Activated T-helper 2 cell treated with anti-CD3 and anti-CD28 coated beads, Interferon-gamma antibody, Interleukin-2, Interleukin-4, amounts not matched to agents 10 μg/mL and 5 μg/mL and 100 μg/mL, durations not matched to agents 14 hours and 24 hours and 36 hours (primary cell): ENCODE measurements around the gene MTHFD2. TPM values are rescaled to one million over a fixed set of nuclear protein-coding genes. Genes with fewer than 3 reads are reported as not detected.
A peak's percentile ranks its signal among the peaks of the same experiment; 100 is the strongest.
"Not testable (repeated sequence)": the region's sequence is repeated elsewhere in the genome, so short reads cannot be mapped to it uniquely, and the experiment has no call there.

ENCODE experiments used
- DNase-seq: peaks from one replicate; pipeline ENCODE4 v3.0.0; 2021; ENCODE audit warnings: low spot score
- H3K27ac Mint-ChIP-seq: one replicate; pipeline ENCODE4 v1.8.0; 2021; ENCODE audit warnings: mixed read lengths
- H3K27me3 Mint-ChIP-seq: one replicate; pipeline ENCODE4 v1.8.0; 2021; ENCODE audit warnings: low read depth, mixed read lengths
- H3K36me3 Mint-ChIP-seq: one replicate; pipeline ENCODE4 v1.8.0; 2021; ENCODE audit warnings: low read depth, mixed read lengths
- H3K4me1 Mint-ChIP-seq: one replicate; pipeline ENCODE4 v1.8.0; 2021; ENCODE audit warnings: low read depth, mixed read lengths
- H3K4me3 Mint-ChIP-seq: one replicate; pipeline ENCODE4 v1.8.0; 2021; ENCODE audit warnings: low read depth, mild to moderate bottlenecking, moderate library complexity, mixed read lengths
- H3K9me3 Mint-ChIP-seq: one replicate; pipeline ENCODE4 v1.8.0; 2021; ENCODE audit warnings: mixed read lengths
- intact Hi-C: fragments of 100-400 bp; cut with micrococcal nuclease; formaldehyde crosslinking; loops from one replicate; pipeline ENCODE4 v1.15.1; 2023
- total RNA-seq: library from RNA; stranded (reverse); gene quantifications from 2 replicates; pipeline ENCODE4 v1.2.3, GENCODE V29; 2022

MTHFD2 gene
- total RNA-seq, 1 donor from 2014 or later, result 371 TPM

DNA sequence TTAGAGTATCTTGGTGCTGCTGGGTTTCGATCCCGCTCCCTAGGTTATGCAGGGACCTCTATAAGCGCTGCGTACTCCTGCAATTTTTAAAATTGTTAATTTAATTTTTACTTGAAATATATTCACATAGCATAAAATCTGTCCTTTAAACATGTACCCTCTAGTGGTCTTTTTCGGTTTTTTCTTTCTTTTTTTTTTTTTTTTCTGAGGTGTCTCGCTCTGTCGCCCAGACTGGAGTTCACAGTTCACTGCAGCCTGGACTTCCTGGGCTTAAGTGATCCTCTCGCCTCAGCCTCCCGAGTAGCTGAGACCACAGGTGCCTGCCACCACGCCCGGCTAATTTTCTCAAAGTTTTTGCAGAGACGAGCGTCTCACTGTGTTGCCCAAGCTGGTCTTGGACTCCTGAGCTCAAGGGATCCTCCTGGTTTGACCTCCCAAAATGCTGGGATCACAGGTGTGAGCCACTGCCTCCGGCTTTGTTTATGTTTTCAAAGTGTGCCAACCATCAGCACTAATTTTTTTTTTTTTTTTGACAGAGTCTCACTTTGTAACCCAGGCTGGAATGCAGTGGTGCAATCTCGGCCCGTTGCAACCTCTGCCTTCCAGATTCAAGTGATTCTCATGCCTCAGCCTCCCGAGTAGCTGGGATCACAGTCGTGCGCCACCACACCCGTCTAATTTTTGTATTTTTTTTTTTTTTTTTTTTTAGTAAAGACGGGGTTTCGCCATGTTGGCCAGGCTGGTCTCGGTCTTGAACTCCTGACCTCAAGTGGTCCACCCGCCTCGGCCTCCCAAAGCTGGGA is 19.2 kb upstream of the MTHFD2 start:
- no peaks in the 10 kb centered on the region for H3K9me3 Mint-ChIP-seq
- peak overlapping the region; percentile 81 for H3K27ac Mint-ChIP-seq
- peaks cover 42% of the 10 kb centered on the region for H3K4me1 Mint-ChIP-seq
- peaks cover 26% of the 10 kb centered on the region for H3K36me3 Mint-ChIP-seq
- peak overlapping the region; percentile 85 for H3K4me3 Mint-ChIP-seq
- H3K27me3 Mint-ChIP-seq, result no peaks in the 10 kb centered on the region
- intact Hi-C loops, result no loop called here
- no peak for DNase-seq

DNA sequence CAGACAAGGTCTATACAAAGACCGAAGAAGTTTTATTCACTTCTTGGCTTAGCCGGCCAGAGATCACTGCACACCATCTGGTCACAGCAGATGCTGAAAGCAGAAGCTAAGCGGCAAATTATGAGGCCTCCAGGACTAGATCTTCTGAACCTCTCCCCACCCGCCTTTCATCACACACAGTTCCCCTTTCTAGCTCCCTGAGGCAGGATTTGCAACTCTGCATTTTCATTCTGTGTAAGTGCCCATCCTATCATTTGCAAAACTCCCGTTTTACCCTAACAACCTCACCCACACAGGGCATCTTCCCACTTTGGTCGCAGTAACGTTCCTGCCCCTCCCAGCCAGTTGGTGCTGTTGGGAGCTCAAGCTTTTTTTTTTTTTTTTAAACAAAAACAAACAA is 16.7 kb upstream of the MTHFD2 start:
- intact Hi-C loops, result no loop called here
- DNase-seq, result no peak
- Mint-ChIP-seq H3K4me3 (no peak overlapping the region), H3K27me3 (no peaks in the 10 kb centered on the region), H3K4me1 (peaks cover 40% of the 10 kb centered on the region), H3K9me3 (peaks cover 4% of the 10 kb centered on the region), H3K27ac (peak overlapping the region; percentile 76), H3K36me3 (peaks cover 13% of the 10 kb centered on the region)

DNA sequence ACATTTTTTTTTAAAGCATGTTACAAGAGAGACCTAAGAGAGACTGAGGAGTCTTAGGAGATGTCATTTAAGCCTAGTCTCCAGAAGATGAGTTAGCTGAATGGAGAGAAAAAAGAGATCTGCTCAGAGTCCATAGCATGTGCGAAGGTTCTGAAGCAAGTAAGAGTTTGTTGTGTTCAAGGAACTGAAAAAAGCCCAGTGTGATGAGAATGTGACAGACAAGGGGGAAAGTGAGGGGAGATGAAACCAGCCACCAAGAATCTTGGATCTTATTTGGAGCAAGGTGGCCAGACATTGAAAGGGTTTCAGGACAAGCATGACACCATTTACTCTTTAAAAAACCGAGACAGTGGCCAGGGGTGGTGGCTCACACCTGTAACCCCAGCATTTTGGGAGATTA is 14.5 kb upstream of the MTHFD2 start:
- H3K36me3 Mint-ChIP-seq, result peaks cover 4% of the 10 kb centered on the region
- H3K27ac Mint-ChIP-seq, result peak overlapping the region; percentile 0
- intact Hi-C loops, result no loop called here
- peaks cover 37% of the 10 kb centered on the region for H3K4me1 Mint-ChIP-seq
- DNase-seq, result no peak
- H3K4me3 Mint-ChIP-seq, result no peak overlapping the region
- H3K9me3 Mint-ChIP-seq, result peaks cover 4% of the 10 kb centered on the region
- H3K27me3 Mint-ChIP-seq, result no peaks in the 10 kb centered on the region

DNA sequence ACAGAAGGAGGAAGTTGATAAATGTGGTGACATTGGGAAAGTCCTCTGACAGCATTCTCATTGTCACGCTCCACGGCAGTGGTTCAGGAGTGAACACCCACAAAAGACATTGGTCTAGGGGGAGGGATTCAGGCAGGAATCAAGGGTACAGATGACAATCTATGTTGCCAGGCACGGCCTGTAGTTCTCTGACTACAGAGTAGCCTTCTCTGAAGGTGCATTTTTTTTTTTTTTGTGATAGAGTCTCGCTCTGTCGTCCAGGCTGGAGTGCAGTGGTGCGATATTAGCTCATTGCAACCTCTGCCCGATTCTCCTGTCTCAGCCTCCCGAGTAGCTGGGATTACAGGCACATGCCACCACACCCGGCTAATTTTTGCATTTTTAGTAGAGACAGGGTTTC is 12.4 kb upstream of the MTHFD2 start:
- Mint-ChIP-seq H3K4me1 (peaks cover 35% of the 10 kb centered on the region), H3K27me3 (peaks cover 2% of the 10 kb centered on the region), H3K36me3 (peaks cover 4% of the 10 kb centered on the region), H3K27ac (peak overlapping the region; percentile 75), H3K9me3 (peaks cover 4% of the 10 kb centered on the region), H3K4me3 (no peak overlapping the region)
- intact Hi-C loops, result loop anchor here (1.0 kb wide), 1 partner anchor 12 kb away; the partner anchor contains the start of gene MTHFD2
- peak; percentile 46 for DNase-seq

DNA sequence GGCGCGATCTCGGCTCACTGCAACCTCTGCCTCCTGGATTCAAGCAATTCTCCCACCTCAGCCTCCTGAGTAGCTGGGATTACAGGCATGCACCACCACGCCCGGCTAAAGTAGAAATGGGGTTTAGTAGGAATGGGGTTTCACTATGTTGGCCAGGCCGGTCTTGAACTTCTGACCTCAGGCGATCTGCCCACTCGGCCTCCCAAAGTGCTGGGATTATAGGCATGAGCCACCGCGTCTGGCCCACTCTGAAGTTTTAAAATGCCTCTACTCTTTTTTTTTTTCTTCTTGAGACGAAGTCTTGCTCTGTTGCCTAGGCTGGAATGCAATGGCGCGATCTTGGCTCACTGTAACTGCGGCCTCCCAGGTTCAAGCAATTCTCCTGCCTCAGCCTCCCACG is 11.7 kb upstream of the MTHFD2 start:
- intact Hi-C loops, result loop anchor here (1.0 kb wide), 1 partner anchor 12 kb away; the partner anchor contains the start of gene MTHFD2

DNA sequence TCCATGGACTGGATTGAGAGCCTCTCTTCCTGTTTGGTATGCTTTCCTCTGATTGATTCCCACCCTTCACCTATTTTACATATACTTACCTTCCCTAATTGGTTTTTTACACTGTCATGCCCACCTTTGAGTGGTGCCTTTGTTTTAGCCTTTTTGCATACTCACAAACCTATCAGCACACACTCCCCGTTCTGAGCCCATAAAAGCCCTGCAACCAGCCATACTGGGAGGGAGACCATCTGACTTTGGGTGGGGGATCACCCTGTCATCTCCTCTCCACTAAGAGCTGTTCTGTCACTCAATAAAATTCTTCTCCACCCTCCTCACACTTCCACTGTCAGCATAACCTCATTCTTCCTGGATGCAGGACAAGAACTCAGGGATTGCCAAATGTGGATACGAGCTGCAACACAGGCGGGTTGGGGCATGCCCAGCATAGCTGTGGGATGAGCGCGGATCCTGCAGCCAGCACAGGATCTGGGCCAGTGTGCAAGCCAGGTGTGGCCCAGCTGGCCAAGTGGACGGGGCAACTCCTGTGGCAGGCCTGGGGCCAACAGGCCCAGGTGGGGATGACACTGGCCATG is 10.3 kb upstream of the MTHFD2 start:
- no peak for DNase-seq
- peaks cover 29% of the 10 kb centered on the region for H3K4me1 Mint-ChIP-seq
- peaks cover 4% of the 10 kb centered on the region for H3K36me3 Mint-ChIP-seq
- H3K4me3 Mint-ChIP-seq, result no peak overlapping the region
- intact Hi-C loops, result no loop called here
- no peak overlapping the region for H3K27ac Mint-ChIP-seq
- peaks cover 4% of the 10 kb centered on the region for H3K9me3 Mint-ChIP-seq
- peaks cover 3% of the 10 kb centered on the region for H3K27me3 Mint-ChIP-seq

More for the DNA sequence above, 11.7 kb upstream of the MTHFD2 start:
- not testable (repeated sequence) for H3K27me3 Mint-ChIP-seq, H3K9me3 Mint-ChIP-seq, H3K36me3 Mint-ChIP-seq, DNase-seq, H3K4me3 Mint-ChIP-seq
- Mint-ChIP-seq H3K4me1 (peaks cover 32% of the 10 kb centered on the region), H3K27ac (peak overlapping the region; percentile 75)

DNA sequence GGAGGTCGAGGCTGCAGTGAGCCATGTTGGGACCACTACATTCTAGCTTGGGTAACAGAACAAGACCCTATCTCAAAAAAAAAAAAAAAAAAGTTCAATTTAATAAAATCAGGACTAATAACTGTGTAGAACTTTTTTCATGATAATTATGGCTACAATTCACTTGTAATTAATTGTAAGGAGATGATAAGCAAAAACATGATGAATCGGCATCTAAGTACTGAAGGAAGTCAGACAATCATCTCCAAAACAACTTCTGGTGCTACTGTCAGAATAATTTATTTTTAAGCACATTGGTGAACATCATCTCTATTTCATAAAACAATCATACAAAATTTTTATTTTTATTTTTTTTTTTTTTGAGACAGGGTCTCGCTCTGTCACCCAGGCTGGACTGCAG is 9.7 kb upstream of the MTHFD2 start:
- intact Hi-C loops, result no loop called here
- H3K27ac Mint-ChIP-seq, result no peak overlapping the region
- H3K4me1 Mint-ChIP-seq, result peaks cover 28% of the 10 kb centered on the region
- DNase-seq, result no peak
- no peak overlapping the region for H3K4me3 Mint-ChIP-seq
- H3K36me3 Mint-ChIP-seq, result peaks cover 4% of the 10 kb centered on the region
- H3K27me3 Mint-ChIP-seq, result peaks cover 3% of the 10 kb centered on the region
- H3K9me3 Mint-ChIP-seq, result peaks cover 4% of the 10 kb centered on the region

DNA sequence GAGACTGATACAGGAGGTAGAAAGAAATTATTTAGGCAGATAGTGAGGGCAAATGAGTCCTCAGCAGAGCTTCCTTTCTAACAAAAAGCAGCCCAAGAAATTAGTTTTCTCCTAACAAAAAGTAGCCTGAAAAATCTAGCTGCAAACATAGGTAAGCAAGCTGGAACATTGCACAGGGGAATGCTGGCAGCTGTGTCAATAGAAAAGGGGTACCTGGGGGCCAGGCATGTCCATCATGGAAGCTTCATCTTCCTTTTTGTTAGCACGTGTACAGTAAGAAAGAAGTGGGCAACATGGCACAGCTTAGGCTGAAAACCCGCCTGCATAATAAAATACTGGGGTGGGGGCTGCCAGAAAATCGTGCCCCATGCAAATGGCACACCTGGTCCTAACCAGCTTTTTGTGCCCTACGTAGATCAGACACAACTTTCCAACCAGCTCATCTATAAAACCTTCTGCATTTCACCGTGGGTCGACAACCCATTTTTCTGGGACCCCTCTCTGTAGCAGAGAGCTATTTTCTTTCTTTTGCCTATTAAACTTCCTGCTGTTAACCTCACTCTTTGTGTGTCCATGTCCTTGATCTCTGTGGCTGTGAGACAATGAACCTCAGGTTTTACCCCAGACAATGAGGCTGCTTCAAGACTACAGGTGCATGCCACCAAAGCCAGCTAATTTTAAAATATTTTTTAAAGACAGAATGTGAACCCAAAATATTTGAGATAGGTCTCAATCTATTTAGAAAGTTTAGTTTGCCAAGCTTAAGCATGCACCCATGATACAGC is 6.6 kb upstream of the MTHFD2 start:
- no peaks in the 10 kb centered on the region for H3K36me3 Mint-ChIP-seq
- peaks cover 3% of the 10 kb centered on the region for H3K27me3 Mint-ChIP-seq
- H3K27ac Mint-ChIP-seq, result no peak overlapping the region
- H3K9me3 Mint-ChIP-seq, result no peaks in the 10 kb centered on the region
- DNase-seq, result no peak
- intact Hi-C loops, result no loop called here
- H3K4me1 Mint-ChIP-seq, result peaks cover 9% of the 10 kb centered on the region
- H3K4me3 Mint-ChIP-seq, result no peak overlapping the region

DNA sequence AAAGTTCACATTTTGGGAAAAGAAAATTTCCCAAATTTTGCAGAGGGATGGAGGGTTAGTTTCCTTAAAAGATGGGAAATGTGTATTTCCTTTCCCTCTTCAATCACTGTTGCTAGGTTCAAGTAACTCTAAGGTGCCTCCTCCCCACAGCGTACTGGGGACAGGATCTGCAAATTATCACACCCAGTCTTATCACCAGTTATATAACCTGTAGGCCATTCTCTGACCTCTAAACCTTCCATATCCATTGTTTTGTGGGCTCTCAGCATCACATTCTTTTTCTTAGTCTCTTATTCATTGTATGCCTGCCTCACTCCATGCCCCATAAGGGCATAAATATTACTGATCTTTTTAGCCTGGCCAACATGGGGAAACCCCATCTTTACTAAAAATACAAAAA is 3.6 kb upstream of the MTHFD2 start:
- peaks cover 20% of the 10 kb centered on the region for H3K4me1 Mint-ChIP-seq
- no peak overlapping the region for H3K27ac Mint-ChIP-seq
- no peak for DNase-seq
- H3K4me3 Mint-ChIP-seq, result no peak overlapping the region
- H3K9me3 Mint-ChIP-seq, result no peaks in the 10 kb centered on the region
- H3K27me3 Mint-ChIP-seq, result peaks cover 3% of the 10 kb centered on the region
- intact Hi-C loops, result loop anchor here (5.0 kb wide), 1 partner anchor 263 kb away; the partner anchor contains the start of genes INO80B and WBP1
- peaks cover 12% of the 10 kb centered on the region for H3K36me3 Mint-ChIP-seq

DNA sequence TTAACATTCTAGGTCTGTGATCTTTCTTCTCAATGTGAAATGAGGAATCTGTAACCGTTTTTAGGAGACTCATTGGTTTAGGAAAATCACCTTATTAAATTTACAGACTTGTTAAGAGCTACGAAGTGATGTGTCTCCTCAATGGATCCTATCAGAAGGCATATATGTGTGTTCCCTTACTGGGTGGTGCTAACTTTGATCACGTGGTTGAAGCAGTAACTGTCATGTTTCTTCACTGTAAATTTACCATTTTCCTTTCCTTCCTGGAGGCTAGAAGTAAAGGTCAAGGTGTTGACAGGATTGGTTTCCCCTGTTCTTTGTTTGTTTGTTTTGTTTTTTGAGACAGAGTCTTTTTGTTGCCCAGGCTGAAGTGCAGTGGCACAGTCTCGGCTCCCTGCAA is 1.4 kb upstream of the MTHFD2 start:
- no peak overlapping the region for H3K4me3 Mint-ChIP-seq
- peaks cover 32% of the 10 kb centered on the region for H3K4me1 Mint-ChIP-seq
- no peaks in the 10 kb centered on the region for H3K9me3 Mint-ChIP-seq
- peak overlapping the region; percentile 55 for H3K27ac Mint-ChIP-seq
- DNase-seq, result no peak
- intact Hi-C loops, result loop anchor here (5.0 kb wide), 1 partner anchor 260 kb away; the partner anchor contains the start of genes INO80B and WBP1
- no peaks in the 10 kb centered on the region for H3K27me3 Mint-ChIP-seq
- H3K36me3 Mint-ChIP-seq, result peaks cover 34% of the 10 kb centered on the region

DNA sequence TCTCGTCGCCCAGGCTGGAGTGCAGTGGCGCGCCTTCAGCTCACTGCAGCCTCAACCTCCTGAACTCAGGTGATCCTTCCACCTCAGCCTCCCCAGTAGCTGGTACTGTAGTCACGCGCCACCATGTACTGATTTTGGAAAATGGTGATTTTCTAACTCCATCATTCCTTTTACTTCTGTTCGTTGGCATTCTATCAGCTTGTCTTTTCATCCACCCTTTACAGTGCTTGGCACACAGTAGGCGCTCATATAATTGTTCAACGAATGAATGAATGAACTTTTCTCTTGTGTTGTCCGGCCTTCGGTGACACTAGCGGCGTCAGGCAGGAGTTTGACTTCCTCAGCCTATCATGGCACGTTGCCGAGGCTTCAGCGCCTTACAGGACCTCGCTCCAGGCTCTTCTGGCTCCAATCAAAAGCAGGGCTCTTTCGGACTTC is 373 bp upstream of the MTHFD2 start:
- intact Hi-C loops, result loop anchor here (1.0 to 5.0 kb wide), 6 partner anchors 8 to 369 kb away; partner anchors contain the start of genes BOLA3, INO80B, MOB1A and STAMBP
- Mint-ChIP-seq H3K4me3 (peak overlapping the region; percentile 100), H3K9me3 (no peaks in the 10 kb centered on the region), H3K36me3 (peaks cover 42% of the 10 kb centered on the region), H3K4me1 (peaks cover 34% of the 10 kb centered on the region), H3K27me3 (no peaks in the 10 kb centered on the region), H3K27ac (peak overlapping the region; percentile 100)
- DNase-seq, result no peak

DNA sequence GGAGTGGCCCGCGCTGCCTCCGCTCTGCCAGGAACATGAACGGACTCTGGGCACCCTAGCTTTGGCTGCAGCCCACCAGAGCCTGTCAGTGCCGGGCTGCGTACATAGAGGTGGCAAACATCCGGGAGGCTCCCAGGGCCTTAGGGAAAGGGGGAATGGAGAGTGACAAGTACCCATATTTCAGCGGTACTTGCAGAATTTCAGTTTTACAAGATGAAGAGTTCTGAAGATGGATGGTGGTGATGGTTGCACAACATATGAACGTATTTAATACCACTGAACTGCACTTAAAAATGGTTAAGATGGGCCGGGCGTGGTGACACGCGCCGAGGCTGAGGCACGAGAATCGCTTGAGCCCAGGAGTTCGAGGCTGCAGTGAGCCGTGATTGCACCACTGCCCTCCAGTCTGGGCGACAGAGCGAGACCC is 873 bp downstream of the MTHFD2 start:
- H3K4me1 Mint-ChIP-seq, result peaks cover 42% of the 10 kb centered on the region
- peak overlapping the region; percentile 100 for H3K4me3 Mint-ChIP-seq
- no peak for DNase-seq
- intact Hi-C loops, result loop anchor here (2.0 to 5.0 kb wide), 2 partner anchors 258 to 370 kb away; partner anchors contain the start of genes INO80B, STAMBP and WBP1
- no peaks in the 10 kb centered on the region for H3K9me3 Mint-ChIP-seq
- H3K27ac Mint-ChIP-seq, result peak overlapping the region; percentile 94
- H3K36me3 Mint-ChIP-seq, result peaks cover 53% of the 10 kb centered on the region
- no peaks in the 10 kb centered on the region for H3K27me3 Mint-ChIP-seq
